Measurements from ENCODE around the gene GTF3C2.

The GTF3C2 gene

GRCh38 chr2:27281855-27282559, 74.6 kb downstream of the GTF3C2 start, which contains the start of gene TRIM54:
Gene TRIM54 (plus strand): TSS chr2:27282429. CDS start chr2:27282732, 303 bp downstream.
- intact Hi-C loops (cut with micrococcal nuclease), result no loop called here
- Mint-ChIP-seq H3K9me3 (no peaks in the 10 kb centered on the region), H3K27me3 (peaks cover 24% of the 10 kb centered on the region), H3K27ac (no peak within 1 kb of the TSS), H3K4me1 (ENCODE audit: low read depth) (peaks cover 10% of the 10 kb centered on the region), H3K36me3 (ENCODE audit: low read depth) (no peaks in the 10 kb centered on the region), H3K4me3 (no peak within 1 kb of the TSS)

- H3K27me3 Mint-ChIP-seq, result peaks cover 25% of the 10 kb centered on the region
- no peaks in the 10 kb centered on the region for H3K9me3 Mint-ChIP-seq
- H3K4me1 Mint-ChIP-seq (ENCODE audit: low read depth), result peaks cover 10% of the 10 kb centered on the region
- H3K27ac Mint-ChIP-seq, result no peak overlapping the region
- intact Hi-C loops (cut with micrococcal nuclease), result no loop called here
- H3K4me3 Mint-ChIP-seq, result no peak overlapping the region
- no peaks in the 10 kb centered on the region for H3K36me3 Mint-ChIP-seq (ENCODE audit: low read depth)
Measured at GRCh38 chr2:27281442-27281841, 75.1 kb downstream of the GTF3C2 start.

GRCh38 chr2:27280826-27281225, 75.7 kb downstream of the GTF3C2 start:
- Mint-ChIP-seq H3K9me3 (no peaks in the 10 kb centered on the region), H3K27me3 (peaks cover 23% of the 10 kb centered on the region), H3K27ac (no peak overlapping the region), H3K4me1 (ENCODE audit: low read depth) (peaks cover 10% of the 10 kb centered on the region), H3K36me3 (ENCODE audit: low read depth) (no peaks in the 10 kb centered on the region), H3K4me3 (no peak overlapping the region)
- intact Hi-C loops (cut with micrococcal nuclease), result loop anchor here (1.0 kb wide), 2 partner anchors 31 to 183 kb away; no protein-coding TSS in a partner anchor

GRCh38 chr2:27278010-27278409, 78.6 kb downstream of the GTF3C2 start:
- Mint-ChIP-seq H3K36me3 (ENCODE audit: low read depth) (no peaks in the 10 kb centered on the region), H3K4me3 (no peak overlapping the region), H3K27ac (no peak overlapping the region), H3K9me3 (no peaks in the 10 kb centered on the region), H3K4me1 (ENCODE audit: low read depth) (peaks cover 6% of the 10 kb centered on the region), H3K27me3 (peaks cover 27% of the 10 kb centered on the region)
- intact Hi-C loops (cut with micrococcal nuclease), result no loop called here
